CD4-positive, alpha-beta T cell treated with Interleukin-1 beta for 1 hour (primary cell): ENCODE results near the gene GNB2.
"Not testable (repeated sequence)": the region's sequence is repeated elsewhere in the genome, so short reads cannot be mapped to it uniquely, and the experiment has no call there.

Experiments
- DNase-seq, 2 donors: peaks; one replicate each; pipeline ENCODE4 v3.0.0-alpha.2; 2020 to 2022

The GNB2 gene

GRCh38 chr7:100705320-100705752 is 31.8 kb downstream of the GNB2 start:
- DNase-seq, result peak; percentile 74 to 75

- peak; percentile 97 to 98 for DNase-seq
These were observed 32.5 kb downstream of the GNB2 start, which contains the start of gene POP7 for GRCh38 chr7:100705753-100706671. TSS of gene POP7 (plus strand) at chr7:100706121. CDS start at chr7:100706831, 710 bp downstream.

GRCh38 chr7:100706672-100707311 is 33.3 kb downstream of the GNB2 start:
- DNase-seq, result no peak

DNA sequence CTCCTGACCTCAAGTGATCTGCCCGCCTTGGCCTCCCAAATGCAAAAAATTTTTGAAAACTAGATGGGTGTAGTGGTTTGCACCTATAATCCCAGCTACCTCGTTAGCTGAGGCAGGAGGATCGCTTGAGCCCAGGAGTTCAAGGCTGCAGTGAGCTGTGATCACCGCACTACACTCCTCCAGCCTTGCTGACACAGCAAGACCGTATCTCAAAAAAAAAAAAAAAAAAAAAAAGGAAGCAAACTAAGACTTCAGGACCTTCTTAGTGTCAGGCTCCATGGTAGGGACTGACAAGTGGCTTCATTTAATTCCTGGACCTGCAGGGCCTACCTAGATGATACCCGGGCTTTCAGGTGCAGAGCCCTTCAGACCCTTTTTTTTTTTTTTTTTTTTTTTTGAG is 34.9 kb downstream of the GNB2 start:
- no peak for DNase-seq

GRCh38 chr7:100710452-100710851 is 36.9 kb downstream of the GNB2 start:
- no peak for DNase-seq

DNA sequence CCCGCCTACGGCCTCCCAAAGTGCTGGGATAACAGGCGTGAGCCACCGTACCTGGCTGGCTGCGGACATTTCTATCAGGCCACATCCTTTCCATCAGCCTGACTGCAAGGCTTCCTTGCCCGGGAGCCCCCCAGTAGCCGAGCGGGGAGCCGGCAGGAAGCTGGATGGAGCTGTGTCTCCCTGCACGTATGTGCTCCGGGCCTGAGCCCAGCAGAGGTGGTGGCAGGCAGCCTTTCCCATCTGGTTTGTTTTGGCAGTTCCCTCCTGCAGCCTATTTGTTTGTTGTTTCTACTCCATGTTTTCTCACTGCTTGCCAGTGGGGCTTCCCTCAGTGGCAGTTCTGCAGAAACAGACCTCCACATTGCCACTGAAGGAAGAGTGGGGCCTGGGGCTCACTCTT is 37.8 kb downstream of the GNB2 start:
- no peak for DNase-seq

GRCh38 chr7:100714725-100715124 is 41.2 kb downstream of the GNB2 start:
- no peak for DNase-seq

GRCh38 chr7:100717073-100717472 is 43.5 kb downstream of the GNB2 start:
- DNase-seq, result not testable (repeated sequence)

DNA sequence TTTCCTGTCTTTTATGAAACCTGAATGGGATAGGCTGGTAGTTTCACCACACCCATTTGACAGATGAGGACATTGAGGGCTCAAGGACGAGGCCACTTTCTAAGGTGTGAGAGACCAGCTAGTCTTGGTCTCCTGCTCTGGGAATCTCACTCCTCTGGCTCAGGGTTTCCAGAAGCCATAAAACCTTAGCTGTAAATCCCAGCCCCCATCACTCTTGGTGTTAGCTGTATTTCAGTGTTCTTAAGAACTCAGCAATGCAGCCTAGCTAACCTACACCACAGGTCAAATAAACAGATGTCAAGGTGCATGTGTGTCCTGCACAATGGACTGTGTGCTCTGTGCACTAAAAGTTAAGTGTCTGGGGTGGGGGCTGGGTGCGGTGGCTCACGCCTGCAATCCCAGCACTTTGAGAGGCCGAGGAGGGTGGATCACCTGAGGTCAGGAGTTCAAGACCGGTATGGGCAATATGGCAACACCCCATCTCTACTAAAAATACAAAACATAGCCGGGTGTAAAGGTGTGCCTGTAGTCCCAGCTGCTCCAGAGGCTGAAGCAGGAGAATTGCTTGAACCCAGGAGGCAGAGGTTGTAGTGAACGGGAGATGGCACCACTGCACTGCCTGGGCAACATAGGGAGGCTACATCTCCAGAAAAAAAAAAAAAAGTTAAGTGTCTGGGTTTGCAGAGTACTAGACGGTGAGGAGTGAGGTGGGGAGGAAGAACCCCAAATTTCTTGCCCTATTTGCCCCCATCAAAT is 46.2 kb downstream of the GNB2 start:
- no peak for DNase-seq

GRCh38 chr7:100720279-100720670 is 46.7 kb downstream of the GNB2 start, which contains the start of gene EPO:
TSS of gene EPO (plus strand) at chr7:100720468. CDS start at chr7:100720981, 513 bp downstream.
- DNase-seq, result no peak

GRCh38 chr7:100720671-100721504 is 47.3 kb downstream of the GNB2 start:
- DNase-seq, result no peak

DNA sequence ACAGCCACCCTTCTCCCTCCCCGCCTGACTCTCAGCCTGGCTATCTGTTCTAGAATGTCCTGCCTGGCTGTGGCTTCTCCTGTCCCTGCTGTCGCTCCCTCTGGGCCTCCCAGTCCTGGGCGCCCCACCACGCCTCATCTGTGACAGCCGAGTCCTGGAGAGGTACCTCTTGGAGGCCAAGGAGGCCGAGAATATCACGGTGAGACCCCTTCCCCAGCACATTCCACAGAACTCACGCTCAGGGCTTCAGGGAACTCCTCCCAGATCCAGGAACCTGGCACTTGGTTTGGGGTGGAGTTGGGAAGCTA is 47.9 kb downstream of the GNB2 start:
- DNase-seq, result no peak

DNA sequence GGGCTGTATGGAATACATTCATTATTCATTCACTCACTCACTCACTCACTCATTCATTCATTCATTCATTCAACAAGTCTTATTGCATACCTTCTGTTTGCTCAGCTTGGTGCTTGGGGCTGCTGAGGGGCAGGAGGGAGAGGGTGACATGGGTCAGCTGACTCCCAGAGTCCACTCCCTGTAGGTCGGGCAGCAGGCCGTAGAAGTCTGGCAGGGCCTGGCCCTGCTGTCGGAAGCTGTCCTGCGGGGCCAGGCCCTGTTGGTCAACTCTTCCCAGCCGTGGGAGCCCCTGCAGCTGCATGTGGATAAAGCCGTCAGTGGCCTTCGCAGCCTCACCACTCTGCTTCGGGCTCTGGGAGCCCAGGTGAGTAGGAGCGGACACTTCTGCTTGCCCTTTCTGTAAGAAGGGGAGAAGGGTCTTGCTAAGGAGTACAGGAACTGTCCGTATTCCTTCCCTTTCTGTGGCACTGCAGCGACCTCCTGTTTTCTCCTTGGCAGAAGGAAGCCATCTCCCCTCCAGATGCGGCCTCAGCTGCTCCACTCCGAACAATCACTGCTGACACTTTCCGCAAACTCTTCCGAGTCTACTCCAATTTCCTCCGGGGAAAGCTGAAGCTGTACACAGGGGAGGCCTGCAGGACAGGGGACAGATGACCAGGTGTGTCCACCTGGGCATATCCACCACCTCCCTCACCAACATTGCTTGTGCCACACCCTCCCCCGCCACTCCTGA is 49.1 kb downstream of the GNB2 start:
- DNase-seq, result no peak

- no peak for DNase-seq
These were observed 50.3 kb downstream of the GNB2 start for GRCh38 chr7:100723732-100724275.

- not testable (repeated sequence) for DNase-seq
These were observed 50.8 kb downstream of the GNB2 start for GRCh38 chr7:100724364-100724763.

GRCh38 chr7:100726996-100727761 is 53.6 kb downstream of the GNB2 start:
- no peak for DNase-seq

- no peak for DNase-seq
These were observed 54.7 kb downstream of the GNB2 start for GRCh38 chr7:100728196-100728595.
